DOHH2 (cell line): ENCODE results near the gene MYORG.

Experiments
- H3F3A ChIP-seq: fragments of 200-600 bp; sonication (generic), shearing (Covaris generic); 2 replicates; pipeline ENCODE4 v1.6.0; 2016; ENCODE audit warnings: antibody characterized with exemption, mild to moderate bottlenecking; ENCODE audit not compliant: control insufficient read depth, insufficient read depth
- H3K27ac ChIP-seq: fragments of 200-600 bp; sonication (generic); 2 replicates; pipeline ENCODE4 v1.5.1; 2014; ENCODE audit warnings: low read depth, mild to moderate bottlenecking, low read length, moderate library complexity
- H3K27me3 ChIP-seq: fragments of 200-600 bp; sonication (generic); 2 replicates; pipeline ENCODE4 v1.6.1; 2014; ENCODE audit warnings: mild to moderate bottlenecking, low read length, mixed read lengths; ENCODE audit not compliant: control insufficient read depth
- H3K36me3 ChIP-seq: fragments of 200-600 bp; sonication (generic); 2 replicates; pipeline ENCODE4 v1.6.1; 2014; ENCODE audit warnings: mild to moderate bottlenecking, low read length, moderate library complexity, mixed read lengths; ENCODE audit not compliant: control insufficient read depth
- H3K4me1 ChIP-seq: fragments of 200-600 bp; sonication (generic); 2 replicates; pipeline ENCODE4 v1.6.1; 2014; ENCODE audit warnings: mild to moderate bottlenecking, low read length, mixed read lengths; ENCODE audit not compliant: control insufficient read depth
- H3K4me2 ChIP-seq: fragments of 200-600 bp; sonication (generic); 2 replicates; pipeline ENCODE4 v1.6.0; 2014; ENCODE audit warnings: mild to moderate bottlenecking, low read length, moderate library complexity
- H3K4me3 ChIP-seq: fragments of 200-600 bp; sonication (generic); 2 replicates; pipeline ENCODE4 v1.5.1; 2014; ENCODE audit warnings: mild to moderate bottlenecking, low read length, mixed read lengths
- H3K79me2 ChIP-seq: fragments of 200-600 bp; sonication (generic); 2 replicates; pipeline ENCODE4 v1.6.1; 2014; ENCODE audit warnings: mild to moderate bottlenecking, low read length, mixed read lengths; ENCODE audit not compliant: control insufficient read depth
- H3K9me2 ChIP-seq: fragments of 200-600 bp; sonication (generic); replicated peaks from 2 replicates; pipeline ENCODE4 v1.6.1; 2014; ENCODE audit warnings: mild to moderate bottlenecking, low read length, mixed read lengths; ENCODE audit not compliant: control insufficient read depth
- H3K9me3 ChIP-seq: fragments of 200-600 bp; sonication (generic); 2 replicates; pipeline ENCODE4 v1.6.1; 2014; ENCODE audit warnings: antibody characterized with exemption, low read length, mixed read lengths; ENCODE audit not compliant: control insufficient read depth, insufficient read depth
- H4K20me1 ChIP-seq: fragments of 200-600 bp; sonication (generic); 2 replicates; pipeline ENCODE4 v1.6.0; 2014; ENCODE audit warnings: low read depth, mild to moderate bottlenecking, antibody characterized with exemption, low read length, moderate library complexity; ENCODE audit not compliant: control insufficient read depth, insufficient read depth
- CTCF ChIP-seq: fragments of 200-600 bp; sonication (generic); IDR thresholded peaks from one replicate; pipeline ENCODE4 v1.5.1; 2014; ENCODE audit warnings: antibody characterized with exemption, mild to moderate bottlenecking, low read depth, low read length; ENCODE audit not compliant: poor library complexity, severe bottlenecking
- EZH2phosphoT487 ChIP-seq: fragments of 200-600 bp; sonication (generic); IDR thresholded peaks from 2 replicates; pipeline ENCODE4 v1.6.1; 2017; ENCODE audit warnings: borderline replicate concordance, mild to moderate bottlenecking, antibody characterized with exemption, low read length, moderate library complexity, mixed read lengths

The MYORG gene

GRCh38 chr9:34334337-34334824 lies 42.3 kb downstream of the MYORG start:
- no peaks in the 10 kb centered on the region for H3K9me2 ChIP-seq
- H3F3A ChIP-seq, result peaks cover 11% of the 10 kb centered on the region
- no peaks in the 10 kb centered on the region for H4K20me1 ChIP-seq
- H3K4me1 ChIP-seq, result peaks cover 26% of the 10 kb centered on the region
- TF ChIP-seq CTCF, result no peak
- TF ChIP-seq EZH2phosphoT487, result no peak
- no peak overlapping the region for H3K4me3 ChIP-seq
- H3K79me2 ChIP-seq, result peaks cover 17% of the 10 kb centered on the region
- no peak overlapping the region for H3K4me2 ChIP-seq
- no peak overlapping the region for H3K27ac ChIP-seq
- peaks cover 11% of the 10 kb centered on the region for H3K36me3 ChIP-seq
- no peaks in the 10 kb centered on the region for H3K27me3 ChIP-seq
- H3K9me3 ChIP-seq, result no peaks in the 10 kb centered on the region

GRCh38 chr9:34333836-34334235 lies 42.9 kb downstream of the MYORG start:
- Histone ChIP-seq H3K4me3 (no peak overlapping the region), H3K79me2 (peaks cover 17% of the 10 kb centered on the region)

GRCh38 chr9:34332076-34332964 lies 44.4 kb downstream of the MYORG start:
- no peaks in the 10 kb centered on the region for H3K27me3 ChIP-seq
- H3F3A ChIP-seq, result peaks cover 11% of the 10 kb centered on the region
- H3K79me2 ChIP-seq, result peaks cover 32% of the 10 kb centered on the region
- peak; percentile 67 for TF ChIP-seq CTCF
- no peak for TF ChIP-seq EZH2phosphoT487
- H4K20me1 ChIP-seq, result no peaks in the 10 kb centered on the region
- H3K9me2 ChIP-seq, result no peaks in the 10 kb centered on the region
- H3K9me3 ChIP-seq, result no peaks in the 10 kb centered on the region
- no peak overlapping the region for H3K27ac ChIP-seq
- peaks cover 32% of the 10 kb centered on the region for H3K4me1 ChIP-seq
- H3K4me3 ChIP-seq, result no peak overlapping the region
- peaks cover 3% of the 10 kb centered on the region for H3K36me3 ChIP-seq
- H3K4me2 ChIP-seq, result peak overlapping the region; percentile 13; the same call in 1 of the 2 replicates

More at GRCh38 chr9:34333836-34334235, 42.9 kb downstream of the MYORG start:
- Histone ChIP-seq H3K36me3 (peaks cover 7% of the 10 kb centered on the region), H4K20me1 (no peaks in the 10 kb centered on the region), H3K27me3 (no peaks in the 10 kb centered on the region), H3K9me2 (no peaks in the 10 kb centered on the region), H3K4me1 (peaks cover 26% of the 10 kb centered on the region), H3K9me3 (no peaks in the 10 kb centered on the region), H3K27ac (no peak overlapping the region), H3K4me2 (no peak overlapping the region), H3F3A (peaks cover 11% of the 10 kb centered on the region)
- TF ChIP-seq CTCF, result no peak
- TF ChIP-seq EZH2phosphoT487, result no peak
